Measurements from ENCODE around the gene AIG1.
"Not testable (repeated sequence)": the region's sequence is repeated elsewhere in the genome, so short reads cannot be mapped to it uniquely, and the experiment has no call there.

The AIG1 gene

GRCh38 chr6:143060806-143061596, at the start of gene AIG1:
AIG1 (plus strand) TSS chr6:143060889; CDS start chr6:143060926, 37 bp downstream.
- peak within 1 kb of the TSS; percentile 90 for H3K27ac ChIP-seq (ENCODE audit: low read depth, low read length)
- peak within 1 kb of the TSS; percentile 85 to 97 for H3K4me3 ChIP-seq (ENCODE audit: low read depth in 1 of 2, low read length in 2 of 2)
- no peaks in the 10 kb centered on the region for H3K36me3 ChIP-seq (ENCODE audit: insufficient read depth, low read length)
- peaks cover 14% of the 10 kb centered on the region for H3K4me1 ChIP-seq (ENCODE audit: insufficient read depth, low read length)
- no peaks in the 10 kb centered on the region for H3K9me3 ChIP-seq (ENCODE audit: low read length)
- H3K27me3 ChIP-seq (ENCODE audit: control insufficient read depth in 1 of 2, insufficient read depth in 2 of 2, low read length in 2 of 2), result no peaks in the 10 kb centered on the region
- peak within 1 kb of the TSS; percentile 86 for H3K9ac ChIP-seq (ENCODE audit: low read length)

GRCh38 chr6:143014764-143015163, 45.9 kb upstream of the AIG1 start:
- Histone ChIP-seq H3K4me3 (ENCODE audit: low read depth in 1 of 2, low read length in 2 of 2) (no peak overlapping the region), H3K36me3 (ENCODE audit: insufficient read depth, low read length) (no peaks in the 10 kb centered on the region), H3K27me3 (ENCODE audit: control insufficient read depth in 1 of 2, insufficient read depth in 2 of 2, low read length in 2 of 2) (no peaks in the 10 kb centered on the region), H3K9ac (ENCODE audit: low read length) (no peak overlapping the region), H3K4me1 (ENCODE audit: insufficient read depth, low read length) (no peaks in the 10 kb centered on the region), H3K27ac (ENCODE audit: low read depth, low read length) (no peak overlapping the region), H3K9me3 (ENCODE audit: low read length) (no peaks in the 10 kb centered on the region)

GRCh38 chr6:143015300-143015706, 45.4 kb upstream of the AIG1 start:
- H3K4me1 ChIP-seq (ENCODE audit: insufficient read depth, low read length), result no peaks in the 10 kb centered on the region
- no peak overlapping the region for H3K27ac ChIP-seq (ENCODE audit: low read depth, low read length)
- H3K27me3 ChIP-seq (ENCODE audit: control insufficient read depth in 1 of 2, insufficient read depth in 2 of 2, low read length in 2 of 2), result no peaks in the 10 kb centered on the region
- H3K4me3 ChIP-seq (ENCODE audit: low read depth in 1 of 2, low read length in 2 of 2), result no peak overlapping the region
- no peak overlapping the region for H3K9ac ChIP-seq (ENCODE audit: low read length)
- no peaks in the 10 kb centered on the region for H3K9me3 ChIP-seq (ENCODE audit: low read length)
- H3K36me3 ChIP-seq (ENCODE audit: insufficient read depth, low read length), result no peaks in the 10 kb centered on the region

- Histone ChIP-seq H3K36me3 (ENCODE audit: insufficient read depth, low read length) (no peaks in the 10 kb centered on the region), H3K9me3 (ENCODE audit: low read length) (no peaks in the 10 kb centered on the region), H3K27me3 (ENCODE audit: control insufficient read depth in 1 of 2, insufficient read depth in 2 of 2, low read length in 2 of 2) (no peaks in the 10 kb centered on the region), H3K27ac (ENCODE audit: low read depth, low read length) (no peak overlapping the region), H3K4me1 (ENCODE audit: insufficient read depth, low read length) (no peaks in the 10 kb centered on the region), H3K4me3 (ENCODE audit: low read depth in 1 of 2, low read length in 2 of 2) (no peak overlapping the region), H3K9ac (ENCODE audit: low read length) (no peak overlapping the region)
These were observed 41.7 kb upstream of the AIG1 start for GRCh38 chr6:143018955-143019354.

GRCh38 chr6:143020862-143021261, 39.8 kb upstream of the AIG1 start:
- not testable (repeated sequence) for H3K9me3 ChIP-seq (ENCODE audit: low read length); H3K4me1 ChIP-seq (ENCODE audit: insufficient read depth, low read length); H3K36me3 ChIP-seq (ENCODE audit: insufficient read depth, low read length); H3K9ac ChIP-seq (ENCODE audit: low read length); H3K4me3 ChIP-seq (ENCODE audit: low read depth in 1 of 2, low read length in 2 of 2); H3K27ac ChIP-seq (ENCODE audit: low read depth, low read length); H3K27me3 ChIP-seq (ENCODE audit: control insufficient read depth in 1 of 2, insufficient read depth in 2 of 2, low read length in 2 of 2)

- no peaks in the 10 kb centered on the region for H3K36me3 ChIP-seq (ENCODE audit: insufficient read depth, low read length)
- no peak overlapping the region for H3K4me3 ChIP-seq (ENCODE audit: low read depth in 1 of 2, low read length in 2 of 2)
- no peaks in the 10 kb centered on the region for H3K4me1 ChIP-seq (ENCODE audit: insufficient read depth, low read length)
- no peak overlapping the region for H3K9ac ChIP-seq (ENCODE audit: low read length)
- H3K27me3 ChIP-seq (ENCODE audit: control insufficient read depth in 1 of 2, insufficient read depth in 2 of 2, low read length in 2 of 2), result no peaks in the 10 kb centered on the region
- H3K9me3 ChIP-seq (ENCODE audit: low read length), result no peaks in the 10 kb centered on the region
- no peak overlapping the region for H3K27ac ChIP-seq (ENCODE audit: low read depth, low read length)
These were observed 39.1 kb upstream of the AIG1 start for GRCh38 chr6:143021543-143021942.

- H3K4me3 ChIP-seq (ENCODE audit: low read depth in 1 of 2, low read length in 2 of 2), result no peak overlapping the region
- no peaks in the 10 kb centered on the region for H3K36me3 ChIP-seq (ENCODE audit: insufficient read depth, low read length)
- no peak overlapping the region for H3K27ac ChIP-seq (ENCODE audit: low read depth, low read length)
- no peaks in the 10 kb centered on the region for H3K4me1 ChIP-seq (ENCODE audit: insufficient read depth, low read length)
- no peaks in the 10 kb centered on the region for H3K9me3 ChIP-seq (ENCODE audit: low read length)
- H3K27me3 ChIP-seq (ENCODE audit: control insufficient read depth in 1 of 2, insufficient read depth in 2 of 2, low read length in 2 of 2), result no peaks in the 10 kb centered on the region
- no peak overlapping the region for H3K9ac ChIP-seq (ENCODE audit: low read length)
These were observed 38.1 kb upstream of the AIG1 start for GRCh38 chr6:143022587-143022986.

- H3K36me3 ChIP-seq (ENCODE audit: insufficient read depth, low read length), result no peaks in the 10 kb centered on the region
- H3K9ac ChIP-seq (ENCODE audit: low read length), result no peak overlapping the region
- no peak overlapping the region for H3K27ac ChIP-seq (ENCODE audit: low read depth, low read length)
- no peaks in the 10 kb centered on the region for H3K4me1 ChIP-seq (ENCODE audit: insufficient read depth, low read length)
- no peaks in the 10 kb centered on the region for H3K9me3 ChIP-seq (ENCODE audit: low read length)
- no peaks in the 10 kb centered on the region for H3K27me3 ChIP-seq (ENCODE audit: control insufficient read depth in 1 of 2, insufficient read depth in 2 of 2, low read length in 2 of 2)
- no peak overlapping the region for H3K4me3 ChIP-seq (ENCODE audit: low read depth in 1 of 2, low read length in 2 of 2)
These were observed 37.0 kb upstream of the AIG1 start for GRCh38 chr6:143023695-143024094.

- Histone ChIP-seq H3K4me3 (ENCODE audit: low read depth in 1 of 2, low read length in 2 of 2) (no peak overlapping the region), H3K4me1 (ENCODE audit: insufficient read depth, low read length) (no peaks in the 10 kb centered on the region), H3K36me3 (ENCODE audit: insufficient read depth, low read length) (no peaks in the 10 kb centered on the region), H3K9ac (ENCODE audit: low read length) (no peak overlapping the region), H3K9me3 (ENCODE audit: low read length) (no peaks in the 10 kb centered on the region), H3K27ac (ENCODE audit: low read depth, low read length) (no peak overlapping the region), H3K27me3 (ENCODE audit: control insufficient read depth in 1 of 2, insufficient read depth in 2 of 2, low read length in 2 of 2) (no peaks in the 10 kb centered on the region)
These were observed 35.7 kb upstream of the AIG1 start for GRCh38 chr6:143024977-143025376.

GRCh38 chr6:143026696-143027449, 33.8 kb upstream of the AIG1 start:
- H3K4me3 ChIP-seq (ENCODE audit: low read depth in 1 of 2, low read length in 2 of 2), result no peak overlapping the region

GRCh38 chr6:143034689-143035334, 25.9 kb upstream of the AIG1 start:
- Histone ChIP-seq H3K27me3 (ENCODE audit: control insufficient read depth in 1 of 2, insufficient read depth in 2 of 2, low read length in 2 of 2) (no peaks in the 10 kb centered on the region), H3K9me3 (ENCODE audit: low read length) (no peaks in the 10 kb centered on the region), H3K27ac (ENCODE audit: low read depth, low read length) (no peak overlapping the region), H3K4me1 (ENCODE audit: insufficient read depth, low read length) (no peaks in the 10 kb centered on the region), H3K36me3 (ENCODE audit: insufficient read depth, low read length) (no peaks in the 10 kb centered on the region), H3K4me3 (ENCODE audit: low read depth in 1 of 2, low read length in 2 of 2) (no peak overlapping the region), H3K9ac (ENCODE audit: low read length) (no peak overlapping the region)

More at GRCh38 chr6:143026696-143027449, 33.8 kb upstream of the AIG1 start:
- no peaks in the 10 kb centered on the region for H3K9me3 ChIP-seq (ENCODE audit: low read length)
- no peaks in the 10 kb centered on the region for H3K36me3 ChIP-seq (ENCODE audit: insufficient read depth, low read length)
- no peaks in the 10 kb centered on the region for H3K4me1 ChIP-seq (ENCODE audit: insufficient read depth, low read length)
- no peaks in the 10 kb centered on the region for H3K27me3 ChIP-seq (ENCODE audit: control insufficient read depth in 1 of 2, insufficient read depth in 2 of 2, low read length in 2 of 2)
- H3K27ac ChIP-seq (ENCODE audit: low read depth, low read length), result no peak overlapping the region
- no peak overlapping the region for H3K9ac ChIP-seq (ENCODE audit: low read length)
